OCI-M1 (cell line): Measurements from ENCODE around the gene AFF2.

Experiments
- DNase-seq: peaks from one replicate; lab custom pipeline; 2025; lab: John Stamatoyannopoulos, UW

AFF2 gene

GRCh38 chrX:148500423-148501385 lies at the start of gene AFF2:
AFF2 (plus strand) TSS chrX:148500617; CDS start chrX:148501098, 481 bp downstream.
- peak; percentile 21 for DNase-seq

GRCh38 chrX:148457279-148457678 lies 43.1 kb upstream of the AFF2 start:
- no peak for DNase-seq

GRCh38 chrX:148459343-148459742 lies 41.1 kb upstream of the AFF2 start:
- DNase-seq, result no peak

DNA sequence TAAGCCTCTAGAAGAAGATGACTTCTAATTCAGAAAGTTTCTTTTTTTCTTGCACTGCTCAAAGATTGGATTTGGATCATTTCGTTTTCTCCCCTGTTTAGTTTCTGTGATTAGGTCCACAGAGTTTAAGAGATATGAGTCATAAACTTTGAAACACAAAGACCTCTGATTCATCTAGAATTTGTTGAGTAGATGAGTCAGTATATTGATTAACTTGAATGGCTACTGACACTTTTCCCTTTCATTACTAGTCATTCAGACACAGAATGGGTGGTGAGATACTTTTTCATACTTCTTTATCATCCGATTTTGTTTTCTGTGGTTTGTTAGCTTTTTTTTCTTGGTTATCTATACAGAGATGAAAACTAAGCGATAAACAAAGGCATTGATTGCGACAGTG lies 34.1 kb upstream of the AFF2 start:
- no peak for DNase-seq

GRCh38 chrX:148470324-148470723 lies 30.1 kb upstream of the AFF2 start:
- DNase-seq, result no peak

DNA sequence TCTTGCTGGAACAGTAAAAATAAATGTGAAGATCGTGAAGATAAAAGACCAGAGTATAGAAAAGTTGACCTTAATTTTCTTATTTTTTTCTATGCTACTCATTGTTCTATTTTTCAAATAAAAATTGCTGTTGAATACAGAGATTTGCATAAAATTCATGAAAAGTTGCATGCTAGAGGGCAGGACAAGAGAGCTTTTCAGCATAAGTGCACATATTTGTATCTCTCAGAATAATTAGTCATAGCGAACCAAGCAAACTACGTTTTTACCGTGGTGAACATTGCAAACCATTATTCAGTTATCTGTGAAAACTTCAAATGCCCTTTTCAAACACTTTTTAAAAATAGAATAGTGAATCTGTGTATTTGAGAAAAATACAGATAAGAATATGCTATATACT lies 26.4 kb upstream of the AFF2 start:
- no peak for DNase-seq

DNA sequence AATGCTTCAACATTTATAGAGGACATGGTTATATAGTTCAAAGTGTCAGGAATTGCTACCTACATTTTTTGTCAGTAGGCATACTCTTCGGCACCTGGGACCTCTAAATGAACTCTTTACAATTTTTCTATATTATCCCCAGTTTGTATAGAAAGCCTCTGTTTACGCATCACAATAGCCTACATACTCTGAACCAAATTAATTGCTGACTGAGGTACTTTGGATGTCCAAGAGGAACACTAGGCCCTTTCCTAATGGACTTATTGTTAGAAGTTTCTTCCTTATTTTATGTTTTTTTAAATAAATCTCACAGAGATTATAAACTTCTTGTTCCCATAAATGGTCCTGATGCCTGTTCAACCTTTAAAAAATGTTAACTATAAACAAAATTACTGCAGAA lies 8.4 kb upstream of the AFF2 start:
- DNase-seq, result no peak

DNA sequence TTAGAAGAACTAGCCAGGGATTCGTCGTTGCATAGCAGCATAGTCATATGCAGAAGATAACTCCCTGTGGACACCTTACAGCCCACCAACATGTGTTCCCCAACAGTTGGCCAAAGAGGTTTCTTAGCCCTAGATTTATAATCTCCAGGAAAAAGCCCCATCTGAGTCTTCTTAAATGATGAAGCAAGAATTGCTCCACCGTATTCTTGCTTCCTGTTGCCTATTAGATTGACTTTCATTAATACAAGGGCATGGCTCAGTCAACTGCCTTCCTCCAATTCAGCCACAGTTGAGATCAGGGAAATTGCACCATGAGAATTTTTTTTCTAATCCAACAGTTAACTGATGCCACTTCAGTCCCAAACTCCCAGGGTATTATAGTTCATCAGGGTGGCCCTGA lies 5.2 kb upstream of the AFF2 start:
- DNase-seq, result no peak

GRCh38 chrX:148498067-148498466 lies 2.4 kb upstream of the AFF2 start:
- no peak for DNase-seq

GRCh38 chrX:148499638-148500422 lies 587 bp upstream of the AFF2 start:
- DNase-seq, result no peak

DNA sequence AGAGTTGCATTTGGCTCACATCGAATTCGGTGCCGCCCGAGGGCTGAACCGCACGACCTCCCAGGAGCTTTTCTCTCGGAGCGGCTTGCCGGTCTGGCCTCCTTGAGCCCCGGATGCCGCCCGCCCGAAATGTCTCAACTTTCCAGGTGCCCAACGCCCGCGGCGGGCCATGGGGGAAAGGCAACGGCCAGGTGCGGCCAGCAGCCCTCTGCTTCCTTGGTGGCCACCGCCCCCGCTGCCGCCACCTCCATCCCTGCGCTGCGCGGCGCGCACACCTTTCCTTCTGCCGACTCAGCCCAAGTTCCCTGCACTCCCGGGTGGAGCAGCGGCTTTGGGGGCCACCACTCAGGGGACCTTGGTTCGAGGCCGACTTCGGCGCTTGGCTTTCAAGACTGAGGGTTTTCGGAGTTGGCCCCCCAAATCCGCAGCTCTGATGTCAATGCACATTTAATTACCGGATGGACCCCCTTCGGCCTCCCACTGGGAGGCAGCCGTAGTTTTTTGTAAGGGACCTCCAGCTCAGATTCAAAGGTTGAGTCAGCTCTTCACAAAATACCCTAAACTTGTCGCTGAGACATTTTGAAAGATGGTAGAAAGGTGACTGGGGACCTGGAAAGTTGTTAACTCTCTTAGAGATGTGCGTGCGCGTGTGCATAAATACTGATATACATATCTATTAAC lies 1.1 kb downstream of the AFF2 start:
- no peak for DNase-seq

GRCh38 chrX:148504506-148504905 lies 4.1 kb downstream of the AFF2 start:
- DNase-seq, result no peak

DNA sequence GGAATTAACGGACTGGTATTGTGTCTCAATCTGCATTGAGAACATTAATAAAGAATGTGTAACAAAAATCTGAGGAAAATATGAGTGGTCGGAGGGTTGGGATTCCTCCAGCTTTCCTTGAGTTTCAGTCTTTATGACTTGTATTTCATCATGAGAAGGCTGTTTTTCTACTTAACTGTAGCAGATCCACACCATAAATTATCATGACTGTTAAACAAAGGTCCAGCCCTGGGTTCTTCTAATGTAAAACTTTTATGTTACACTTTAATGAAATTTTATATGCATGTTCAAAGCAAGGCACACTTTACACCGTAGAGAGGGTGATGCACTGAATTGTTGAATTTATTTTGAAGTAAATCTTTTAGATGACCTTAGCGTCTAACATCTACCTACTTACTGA lies 7.0 kb downstream of the AFF2 start:
- no peak for DNase-seq

- DNase-seq, result no peak
Observed at GRCh38 chrX:148512453-148512852, 12.0 kb downstream of the AFF2 start.

GRCh38 chrX:148513661-148514060 lies 13.2 kb downstream of the AFF2 start:
- DNase-seq, result no peak

GRCh38 chrX:148517176-148517575 lies 16.8 kb downstream of the AFF2 start:
- no peak for DNase-seq

- DNase-seq, result no peak
Observed at GRCh38 chrX:148522006-148522405, 21.6 kb downstream of the AFF2 start.

- DNase-seq, result no peak
Observed at GRCh38 chrX:148523303-148524080, 23.1 kb downstream of the AFF2 start.

DNA sequence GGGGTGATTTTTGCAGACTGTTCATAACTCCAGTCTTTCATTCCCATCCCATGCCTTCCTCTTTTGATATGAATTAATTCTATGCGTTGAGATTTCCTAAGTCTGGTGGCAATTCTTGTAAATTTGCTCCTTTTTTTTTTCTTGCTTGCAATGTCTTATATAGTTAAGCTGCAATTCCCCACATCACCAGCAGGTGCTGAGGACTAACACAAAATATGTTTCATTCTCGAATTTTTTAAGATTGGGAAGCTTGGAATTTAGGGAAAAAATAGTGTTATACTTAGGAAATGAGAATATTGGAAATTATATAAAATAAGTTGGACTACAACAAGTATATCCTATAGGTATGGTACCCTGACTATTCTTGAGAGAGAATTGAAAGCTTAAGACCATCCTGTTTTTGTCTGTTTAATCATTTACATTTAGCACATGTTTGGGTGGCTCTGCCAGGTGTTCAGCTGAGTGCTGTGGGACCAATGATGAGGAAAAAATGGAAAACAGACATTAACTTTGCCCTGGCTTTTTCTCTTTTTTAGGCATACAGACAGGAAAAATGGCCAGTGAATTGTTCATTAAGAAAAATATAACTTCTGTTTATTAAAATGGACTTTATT lies 30.2 kb downstream of the AFF2 start:
- DNase-seq, result peak; percentile 49

DNA sequence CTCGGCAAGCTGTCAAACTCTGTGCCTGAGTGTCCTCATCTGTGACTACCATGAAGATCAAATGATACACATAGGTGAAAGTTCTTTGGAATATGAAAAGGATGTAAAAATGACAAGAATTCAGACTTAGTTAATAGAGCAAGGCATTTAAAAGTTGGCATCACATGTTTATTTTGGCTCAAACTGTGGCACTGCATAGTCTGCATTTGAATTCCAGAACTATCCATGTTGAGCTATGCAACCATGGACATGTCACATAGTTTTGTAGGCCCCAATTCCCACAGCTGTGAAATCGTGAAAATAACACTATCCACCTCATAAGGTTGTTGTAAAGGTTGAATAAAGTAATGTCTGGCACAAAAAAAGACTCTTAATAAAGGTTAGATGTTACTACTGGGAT lies 33.9 kb downstream of the AFF2 start:
- no peak for DNase-seq

- DNase-seq, result no peak
Observed at GRCh38 chrX:148535639-148536038, 35.2 kb downstream of the AFF2 start.
